Measurements from ENCODE around the gene ADD2.

The ADD2 gene

DNA sequence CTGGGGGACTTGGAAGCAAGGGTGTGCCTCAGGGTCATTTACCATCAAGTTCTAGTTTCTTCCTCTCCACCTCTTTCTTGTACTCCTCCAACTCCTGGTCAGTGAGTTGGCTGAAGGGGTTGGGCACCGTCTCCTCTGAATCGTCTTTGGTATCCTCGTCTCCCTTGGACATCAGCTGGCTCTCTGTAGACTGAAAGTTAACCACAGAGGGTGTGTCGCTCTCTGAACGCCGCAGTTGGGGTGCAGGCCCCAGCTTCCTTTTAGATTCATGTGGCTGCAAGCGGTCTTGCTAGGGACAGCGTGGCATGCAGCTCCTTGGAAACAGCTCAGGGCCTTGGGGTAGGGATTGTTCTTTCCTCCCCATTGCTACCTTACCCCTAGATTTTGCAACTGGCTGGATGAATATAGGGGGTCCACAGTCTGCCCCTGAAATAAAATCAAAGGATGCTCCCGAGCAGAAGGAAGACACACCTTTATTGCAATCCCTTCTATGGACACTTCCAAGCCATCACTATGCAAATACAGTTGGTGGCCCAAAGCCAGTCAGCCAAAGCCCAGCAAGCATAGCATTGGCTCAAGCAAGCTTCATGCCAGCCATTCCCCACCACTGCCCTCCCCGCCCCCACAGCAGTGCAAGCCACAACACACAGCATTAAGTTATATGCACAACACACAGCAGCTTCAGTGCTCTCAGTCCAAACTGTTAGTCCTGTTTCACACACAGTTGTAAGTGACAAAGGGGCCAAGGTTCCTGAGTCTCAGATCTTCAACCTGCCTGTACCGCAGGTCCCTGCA is 93.2 kb downstream of the ADD2 start:
- no peak for DNase-seq (ENCODE audit: low read depth in 3 of 3)

GRCh38 chr2:70673041-70673647 is 94.9 kb downstream of the ADD2 start:
- DNase-seq (ENCODE audit: low read depth in 3 of 3): no peak

- no peak for DNase-seq (ENCODE audit: low read depth in 3 of 3)
Measured at GRCh38 chr2:70671092-70671675, 96.8 kb downstream of the ADD2 start.

DNA sequence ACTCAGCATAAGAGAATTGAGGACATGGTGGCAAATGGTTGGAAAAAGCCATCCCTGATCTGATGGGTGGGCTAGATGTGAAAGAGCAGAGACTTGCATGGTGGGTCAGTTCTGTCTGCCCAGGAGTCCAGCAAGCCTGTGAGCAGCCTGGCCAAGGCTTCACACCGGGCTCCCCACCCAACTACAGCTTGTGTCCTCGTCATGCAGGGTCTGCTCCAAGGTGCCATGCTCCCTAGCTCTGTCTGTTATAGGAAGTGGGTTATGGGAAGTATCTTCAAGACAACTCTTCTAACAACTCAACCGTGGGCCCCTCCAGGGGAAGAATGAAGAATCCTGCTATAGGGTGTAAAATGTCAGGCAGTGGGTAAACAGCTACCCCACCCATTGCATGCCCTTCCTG is 97.4 kb downstream of the ADD2 start:
- no peak for DNase-seq (ENCODE audit: low read depth in 3 of 3)

- DNase-seq (ENCODE audit: low read depth in 3 of 3): no peak
Measured at GRCh38 chr2:70670202-70670601, 97.8 kb downstream of the ADD2 start.

- DNase-seq (ENCODE audit: low read depth in 3 of 3): no peak
Measured at GRCh38 chr2:70668911-70669310, 99.1 kb downstream of the ADD2 start.

GRCh38 chr2:70668432-70668831 is 99.6 kb downstream of the ADD2 start:
- DNase-seq (ENCODE audit: low read depth in 3 of 3): no peak

- peak in 1 of 3 experiments; percentile 12 for DNase-seq (ENCODE audit: low read depth in 3 of 3)
Measured at GRCh38 chr2:70664525-70664924, 103.5 kb downstream of the ADD2 start.

- DNase-seq (ENCODE audit: low read depth in 3 of 3): no peak
Measured at GRCh38 chr2:70663411-70663810, 104.6 kb downstream of the ADD2 start.

- no peak for DNase-seq (ENCODE audit: low read depth in 3 of 3)
Measured at GRCh38 chr2:70659551-70659950, 108.4 kb downstream of the ADD2 start.

- no peak for DNase-seq (ENCODE audit: low read depth in 3 of 3)
Measured at GRCh38 chr2:70658476-70658875, 109.5 kb downstream of the ADD2 start.

DNA sequence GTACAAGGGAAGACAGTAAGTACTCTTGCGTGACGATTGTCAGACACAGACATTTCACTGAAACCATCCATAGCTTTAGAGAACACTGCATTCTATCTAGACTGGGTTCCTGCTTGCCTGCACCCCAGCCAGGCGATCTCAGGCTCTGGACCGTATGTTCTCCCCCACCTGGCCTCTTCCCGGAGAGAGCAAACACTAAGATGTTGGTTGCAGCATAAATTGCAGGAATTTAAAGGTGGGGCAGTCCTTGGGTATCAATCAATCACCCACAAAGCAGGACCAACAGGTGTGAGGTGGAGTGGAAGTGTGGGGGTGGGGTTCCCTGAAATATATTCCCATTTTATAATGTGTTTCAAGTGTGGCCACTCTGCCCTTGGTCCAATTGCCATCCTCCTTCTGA is 110.8 kb downstream of the ADD2 start:
- DNase-seq (ENCODE audit: low read depth in 3 of 3): no peak

GRCh38 chr2:70656421-70657010 is 111.5 kb downstream of the ADD2 start:
- DNase-seq (ENCODE audit: low read depth in 3 of 3): peak in 1 of 3 experiments; percentile 25

GRCh38 chr2:70655786-70656185 is 112.2 kb downstream of the ADD2 start:
- DNase-seq (ENCODE audit: low read depth in 3 of 3): no peak

DNA sequence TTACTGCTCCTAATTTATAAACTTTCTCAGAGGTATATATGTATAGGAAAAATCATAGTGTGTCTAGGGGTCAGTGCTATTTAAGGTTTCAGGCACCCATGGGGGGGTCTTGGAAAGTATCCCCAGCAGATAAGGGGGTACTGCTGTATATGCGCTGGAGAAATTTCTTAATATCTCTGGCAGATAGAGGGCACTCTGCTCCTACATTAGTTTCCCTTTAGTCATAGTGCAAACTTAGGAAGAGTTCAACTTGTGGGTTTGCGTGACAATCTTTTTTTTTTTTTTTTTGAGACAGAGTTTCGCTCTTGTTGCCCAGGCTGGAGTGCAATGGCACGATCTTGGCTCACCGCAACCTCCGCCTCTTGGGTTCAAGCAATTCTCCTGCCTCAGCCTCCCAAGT is 112.8 kb downstream of the ADD2 start:
- DNase-seq (ENCODE audit: low read depth in 3 of 3): peak in 1 of 3 experiments; percentile 13

DNA sequence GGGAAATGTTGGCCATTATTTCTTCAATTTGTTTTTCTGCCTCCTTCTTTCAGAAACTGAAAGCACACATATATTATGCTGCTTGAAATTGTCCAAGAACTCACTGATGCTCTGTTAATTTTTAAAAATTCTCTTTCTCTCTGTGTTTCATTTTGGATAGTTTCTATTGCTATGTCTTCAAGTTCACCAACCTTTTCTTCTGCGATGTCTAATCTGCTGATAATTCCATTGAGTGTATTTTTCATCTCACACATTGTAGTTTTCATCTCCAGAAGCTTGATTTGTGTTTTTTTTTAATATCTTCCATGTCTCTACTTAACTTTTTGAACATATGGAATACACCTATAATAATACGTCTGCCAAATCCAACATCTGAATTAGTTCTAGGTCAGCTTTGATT is 116.3 kb downstream of the ADD2 start:
- DNase-seq (ENCODE audit: low read depth in 3 of 3): no peak

DNA sequence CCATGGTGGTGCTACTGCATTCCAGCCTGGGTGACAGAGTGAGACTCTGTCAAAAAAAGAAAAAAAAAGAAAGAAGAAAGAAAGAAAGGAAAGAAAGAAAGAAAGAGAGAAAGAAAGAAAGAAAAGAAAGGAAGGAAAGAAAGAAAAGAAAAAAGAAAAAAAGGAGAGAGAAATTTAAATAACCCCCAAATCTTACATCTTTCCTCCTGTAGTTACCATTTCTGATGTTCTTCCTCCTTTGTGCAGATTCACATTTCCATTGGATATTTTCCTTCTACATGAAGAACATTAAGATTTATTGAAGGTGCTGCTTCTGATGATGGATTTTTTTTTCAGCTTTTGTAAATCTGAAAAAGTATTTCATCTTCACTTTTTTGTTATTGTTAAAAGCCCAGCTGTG is 117.0 kb downstream of the ADD2 start:
- DNase-seq (ENCODE audit: low read depth in 3 of 3): no peak

- DNase-seq (ENCODE audit: low read depth in 3 of 3): no peak
Measured at GRCh38 chr2:70648961-70649360, 119.0 kb downstream of the ADD2 start.

DNA sequence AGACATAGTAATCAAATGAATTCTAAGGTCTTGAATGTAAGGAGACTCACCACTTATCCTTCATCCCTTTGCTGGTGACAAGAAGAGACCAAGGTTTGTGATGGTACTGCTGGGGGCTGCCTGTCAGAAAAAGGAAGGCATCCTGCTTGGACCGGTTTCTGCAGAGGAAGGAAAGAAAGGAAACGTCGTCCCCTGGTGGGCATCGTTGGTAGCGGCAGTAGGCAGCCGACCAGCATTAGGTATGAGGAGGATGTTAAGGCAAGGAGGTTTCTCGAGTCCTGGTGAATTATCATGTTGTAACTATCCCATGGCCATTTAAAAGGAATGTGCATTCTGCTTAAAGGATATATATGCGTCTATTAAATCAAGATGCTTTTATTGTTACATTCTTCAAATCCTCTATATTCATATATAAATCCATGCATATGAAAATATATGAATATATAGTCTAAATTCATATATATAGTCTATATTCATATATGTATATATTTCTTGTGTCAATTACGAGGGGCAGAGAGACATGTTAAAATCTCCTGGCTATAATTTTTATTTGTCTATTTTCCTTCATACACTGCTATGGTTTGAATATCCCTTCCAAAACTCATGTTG is 120.0 kb downstream of the ADD2 start:
- DNase-seq (ENCODE audit: low read depth in 3 of 3): peak; percentile 47 to 74 (median 59)

DNA sequence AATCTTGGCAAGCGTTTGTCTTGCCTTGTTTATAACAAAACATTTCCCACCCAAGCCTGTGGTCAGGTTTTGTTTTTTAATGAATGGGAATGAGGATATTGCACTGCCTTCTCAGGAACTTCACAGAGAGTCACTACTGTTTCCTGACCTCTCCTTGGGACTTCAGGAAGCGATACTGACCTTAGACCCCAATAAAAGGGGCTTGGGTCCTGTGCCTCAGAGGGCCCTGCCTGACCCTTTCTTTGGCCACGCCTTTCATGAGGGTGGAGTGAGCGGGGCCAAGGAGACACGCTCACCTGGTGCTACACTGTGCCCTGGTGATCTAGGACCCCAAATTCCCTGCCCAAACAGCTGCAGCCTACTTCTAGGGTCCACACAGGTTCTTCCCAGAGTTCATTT is 121.6 kb downstream of the ADD2 start:
- no peak for DNase-seq (ENCODE audit: low read depth in 3 of 3)

- DNase-seq (ENCODE audit: low read depth in 3 of 3): no peak
Measured at GRCh38 chr2:70645733-70646419, 122.1 kb downstream of the ADD2 start.

- peak in 1 of 3 experiments; percentile 15 for DNase-seq (ENCODE audit: low read depth in 3 of 3)
Measured at GRCh38 chr2:70643715-70644114, 124.3 kb downstream of the ADD2 start.
